ENCODE data around the gene GOLGA6L10.
"Not testable (repeated sequence)": the region's sequence is repeated elsewhere in the genome, so short reads cannot be mapped to it uniquely, and the experiment has no call there.

DNA sequence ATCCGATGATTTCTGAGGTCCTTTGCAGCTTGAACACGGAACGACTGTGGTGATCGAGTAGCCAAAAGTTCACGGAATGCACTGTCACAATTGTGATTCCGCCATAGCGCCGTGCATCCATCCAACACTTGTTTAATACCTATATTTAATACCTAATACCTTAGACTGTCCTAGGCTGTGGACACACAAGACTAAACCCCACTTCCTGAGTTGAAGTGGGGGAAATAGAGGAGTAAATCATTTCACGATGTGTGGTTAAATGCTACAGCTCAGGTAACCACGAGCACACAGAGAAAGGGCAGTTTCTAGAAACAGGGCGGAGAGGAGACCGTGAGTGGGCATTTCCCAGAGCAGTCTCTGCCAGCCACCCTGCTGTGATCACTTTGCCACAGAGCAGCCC, 5.3 kb upstream of the GOLGA6L10 start:
- not testable (repeated sequence) for TF ChIP-seq POLR2A, POLR2AphosphoS5 (IDR thresholded peaks at IDR 0.05; ENCODE audit: low read depth, low read length)
